Mucosa of stomach (tissue), 1 donor: Measurements from ENCODE around the gene MET.
"Not testable (repeated sequence)": the region's sequence is repeated elsewhere in the genome, so short reads cannot be mapped to it uniquely, and the experiment has no call there.

Experiments used
- H3K27me3 ChIP-seq: one replicate; pipeline ENCODE4 v1.7.0; 2013; ENCODE audit warnings: mild to moderate bottlenecking, low read length; ENCODE audit not compliant: control insufficient read depth, insufficient read depth
- H3K36me3 ChIP-seq: one replicate; pipeline ENCODE4 v1.7.0; 2013; ENCODE audit warnings: low read length; ENCODE audit not compliant: control insufficient read depth, insufficient read depth
- H3K4me1 ChIP-seq: one replicate; pipeline ENCODE4 v1.7.0; 2013; ENCODE audit warnings: mild to moderate bottlenecking, low read length; ENCODE audit not compliant: control insufficient read depth, insufficient read depth
- H3K4me3 ChIP-seq: one replicate; pipeline ENCODE4 v1.7.0; 2013; ENCODE audit warnings: low read length
- H3K9ac ChIP-seq: one replicate; pipeline ENCODE4 v1.7.0; 2013; ENCODE audit warnings: mild to moderate bottlenecking, low read length, moderate library complexity
- H3K9me3 ChIP-seq: one replicate; pipeline ENCODE4 v1.7.0; 2013; ENCODE audit warnings: mild to moderate bottlenecking, low read length, moderate library complexity; ENCODE audit not compliant: control insufficient read depth
- donor health status: Pancreatic carcinoma.

Gene MET

GRCh38 chr7:116746388-116746787 lies 74.4 kb downstream of the MET start:
- H3K36me3 ChIP-seq = not testable (repeated sequence)

GRCh38 chr7:116751070-116751469 lies 79.1 kb downstream of the MET start:
- H3K4me3 ChIP-seq, H3K36me3 ChIP-seq, H3K27me3 ChIP-seq, H3K9me3 ChIP-seq, H3K4me1 ChIP-seq, H3K9ac ChIP-seq: not testable (repeated sequence)

More at GRCh38 chr7:116746388-116746787, 74.4 kb downstream of the MET start:
- not testable (repeated sequence) for H3K4me3 ChIP-seq, H3K27me3 ChIP-seq, H3K4me1 ChIP-seq, H3K9me3 ChIP-seq, H3K9ac ChIP-seq

GRCh38 chr7:116752305-116753074 lies 80.5 kb downstream of the MET start:
- Histone ChIP-seq H3K9me3 (no peaks in the 10 kb centered on the region), H3K27me3 (no peaks in the 10 kb centered on the region), H3K4me3 (no peak overlapping the region), H3K4me1 (no peaks in the 10 kb centered on the region), H3K36me3 (no peaks in the 10 kb centered on the region), H3K9ac (no peak overlapping the region)

- H3K4me3 ChIP-seq = no peak overlapping the region
- no peaks in the 10 kb centered on the region for H3K36me3 ChIP-seq
- no peaks in the 10 kb centered on the region for H3K4me1 ChIP-seq
- H3K9ac ChIP-seq = no peak overlapping the region
- H3K9me3 ChIP-seq = no peaks in the 10 kb centered on the region
- no peaks in the 10 kb centered on the region for H3K27me3 ChIP-seq
These were observed 81.1 kb downstream of the MET start for GRCh38 chr7:116753130-116753529.

- no peak overlapping the region for H3K4me3 ChIP-seq
- no peaks in the 10 kb centered on the region for H3K9me3 ChIP-seq
- H3K9ac ChIP-seq = no peak overlapping the region
These were observed 82.2 kb downstream of the MET start for GRCh38 chr7:116754186-116754585.

GRCh38 chr7:116757283-116757682 lies 85.3 kb downstream of the MET start:
- no peak overlapping the region for H3K4me3 ChIP-seq
- no peaks in the 10 kb centered on the region for H3K4me1 ChIP-seq
- H3K9ac ChIP-seq = no peak overlapping the region
- no peaks in the 10 kb centered on the region for H3K36me3 ChIP-seq
- H3K9me3 ChIP-seq = no peaks in the 10 kb centered on the region
- no peaks in the 10 kb centered on the region for H3K27me3 ChIP-seq

More at GRCh38 chr7:116754186-116754585, 82.2 kb downstream of the MET start:
- Histone ChIP-seq H3K4me1 (no peaks in the 10 kb centered on the region), H3K27me3 (no peaks in the 10 kb centered on the region), H3K36me3 (no peaks in the 10 kb centered on the region)

- not testable (repeated sequence) for H3K27me3 ChIP-seq, H3K4me3 ChIP-seq
These were observed 87.6 kb downstream of the MET start for GRCh38 chr7:116759642-116760041.

GRCh38 chr7:116762971-116763370 lies 91.0 kb downstream of the MET start:
- Histone ChIP-seq H3K4me3 (no peak overlapping the region), H3K27me3 (no peaks in the 10 kb centered on the region), H3K4me1 (peaks cover 3% of the 10 kb centered on the region), H3K9ac (no peak overlapping the region), H3K36me3 (no peaks in the 10 kb centered on the region), H3K9me3 (no peaks in the 10 kb centered on the region)

More at GRCh38 chr7:116759642-116760041, 87.6 kb downstream of the MET start:
- H3K9ac ChIP-seq, H3K9me3 ChIP-seq, H3K4me1 ChIP-seq, H3K36me3 ChIP-seq: not testable (repeated sequence)

GRCh38 chr7:116763647-116764046 lies 91.7 kb downstream of the MET start:
- Histone ChIP-seq H3K4me1 (peaks cover 3% of the 10 kb centered on the region), H3K27me3 (no peaks in the 10 kb centered on the region), H3K36me3 (no peaks in the 10 kb centered on the region), H3K4me3 (no peak overlapping the region), H3K9ac (no peak overlapping the region), H3K9me3 (no peaks in the 10 kb centered on the region)

- Histone ChIP-seq H3K9me3 (no peaks in the 10 kb centered on the region), H3K27me3 (no peaks in the 10 kb centered on the region), H3K4me1 (peaks cover 3% of the 10 kb centered on the region), H3K36me3 (no peaks in the 10 kb centered on the region), H3K9ac (no peak overlapping the region), H3K4me3 (no peak overlapping the region)
These were observed 94.9 kb downstream of the MET start for GRCh38 chr7:116766881-116767280.

- H3K4me1 ChIP-seq = peaks cover 18% of the 10 kb centered on the region
- H3K9me3 ChIP-seq = no peaks in the 10 kb centered on the region
- no peaks in the 10 kb centered on the region for H3K27me3 ChIP-seq
- no peak overlapping the region for H3K9ac ChIP-seq
- no peak overlapping the region for H3K4me3 ChIP-seq
- H3K36me3 ChIP-seq = no peaks in the 10 kb centered on the region
These were observed 97.5 kb downstream of the MET start for GRCh38 chr7:116769546-116769945.

GRCh38 chr7:116770941-116771340 lies 98.9 kb downstream of the MET start:
- Histone ChIP-seq H3K4me3 (no peak overlapping the region), H3K36me3 (no peaks in the 10 kb centered on the region), H3K4me1 (peaks cover 20% of the 10 kb centered on the region), H3K9ac (no peak overlapping the region), H3K9me3 (no peaks in the 10 kb centered on the region), H3K27me3 (no peaks in the 10 kb centered on the region)

GRCh38 chr7:116771640-116772039 lies 99.6 kb downstream of the MET start:
- no peak overlapping the region for H3K9ac ChIP-seq
- H3K4me3 ChIP-seq = no peak overlapping the region
- H3K9me3 ChIP-seq = no peaks in the 10 kb centered on the region
- peaks cover 26% of the 10 kb centered on the region for H3K4me1 ChIP-seq
- H3K27me3 ChIP-seq = no peaks in the 10 kb centered on the region
- H3K36me3 ChIP-seq = no peaks in the 10 kb centered on the region
